Activated CD4-positive, alpha-beta T cell treated with anti-CD3 and anti-CD28 coated beads for 24 hours (primary cell): ENCODE results near the gene CEACAM4.
"Not testable (repeated sequence)": the region's sequence is repeated elsewhere in the genome, so short reads cannot be mapped to it uniquely, and the experiment has no call there.

Experiments used
- DNase-seq, 2 donors: peaks; one replicate each; pipeline ENCODE4 v3.0.0-alpha.2; 2020; ENCODE audit warnings: low read depth in 2 of 2

Gene CEACAM4

DNA sequence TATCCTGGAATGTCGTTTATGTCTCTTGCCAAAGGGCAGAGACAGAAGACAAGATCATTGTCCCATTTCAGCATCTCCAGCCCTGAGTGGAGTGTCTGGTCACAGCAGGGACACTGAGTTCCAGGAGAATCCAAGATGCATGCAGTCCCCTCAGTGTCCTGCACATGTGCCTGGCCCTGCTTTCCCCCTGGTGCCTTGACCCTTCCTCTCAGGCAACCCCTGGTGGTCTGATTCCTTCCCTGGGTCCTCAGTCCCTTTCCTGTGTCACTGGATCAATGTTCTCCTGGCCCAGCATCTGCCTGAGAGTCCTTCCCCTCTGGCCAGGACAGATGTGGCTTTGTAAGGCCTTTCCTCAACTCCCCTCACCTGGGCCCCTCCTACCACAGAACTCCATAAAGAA is 41.9 kb downstream of the CEACAM4 start:
- DNase-seq = no peak

- no peak for DNase-seq
These were observed 42.5 kb downstream of the CEACAM4 start for GRCh38 chr19:41584260-41584810.

DNA sequence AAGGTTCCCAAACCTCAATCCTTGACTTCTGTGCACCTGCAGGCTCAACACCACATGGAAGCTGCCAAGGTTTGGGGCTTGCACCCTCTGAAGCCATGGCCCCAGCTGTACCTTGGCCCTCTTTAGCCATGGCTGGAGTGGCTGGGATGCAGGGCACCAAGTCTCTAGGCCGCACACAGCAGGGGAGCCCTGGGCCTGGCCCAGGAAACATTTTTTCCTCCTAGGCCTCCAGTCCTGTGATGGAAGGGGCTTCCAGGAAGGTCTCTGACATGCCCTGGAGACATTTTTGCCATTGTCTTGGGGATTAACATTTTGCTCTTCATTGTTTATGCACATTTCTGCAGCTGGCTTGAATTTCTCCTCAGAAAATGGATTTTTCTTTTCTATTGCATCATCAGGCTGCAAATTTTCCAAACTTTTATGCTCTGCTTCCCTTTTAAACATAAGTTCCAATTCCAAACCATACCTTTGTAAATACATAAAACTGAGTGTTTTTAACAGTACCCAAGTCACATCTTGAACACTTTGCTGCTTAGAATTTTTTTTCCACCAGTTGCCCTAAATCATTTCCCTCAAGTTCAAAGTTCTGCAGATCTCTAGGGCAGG is 44.2 kb downstream of the CEACAM4 start:
- not testable (repeated sequence) for DNase-seq

DNA sequence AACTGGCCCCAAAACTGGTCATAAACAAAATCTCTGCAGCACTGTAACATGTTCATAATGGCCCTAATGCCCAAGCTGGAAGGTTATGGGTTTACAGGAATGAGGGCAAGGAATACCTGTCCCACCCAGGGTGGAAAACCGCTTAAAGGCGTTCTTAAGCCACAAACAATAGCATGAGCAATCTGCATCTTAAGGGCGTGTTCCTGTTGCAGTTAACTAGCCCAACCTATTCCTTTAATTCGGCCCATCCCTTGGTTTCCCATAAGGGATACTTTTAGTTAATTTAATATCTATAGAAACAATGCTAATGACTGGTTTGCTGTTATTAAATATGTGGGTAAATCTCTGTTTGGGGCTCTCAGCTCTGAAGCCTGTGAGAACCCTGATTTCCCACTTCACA is 45.8 kb downstream of the CEACAM4 start:
- not testable (repeated sequence) for DNase-seq

GRCh38 chr19:41578886-41579285 is 48.0 kb downstream of the CEACAM4 start:
- no peak for DNase-seq

DNA sequence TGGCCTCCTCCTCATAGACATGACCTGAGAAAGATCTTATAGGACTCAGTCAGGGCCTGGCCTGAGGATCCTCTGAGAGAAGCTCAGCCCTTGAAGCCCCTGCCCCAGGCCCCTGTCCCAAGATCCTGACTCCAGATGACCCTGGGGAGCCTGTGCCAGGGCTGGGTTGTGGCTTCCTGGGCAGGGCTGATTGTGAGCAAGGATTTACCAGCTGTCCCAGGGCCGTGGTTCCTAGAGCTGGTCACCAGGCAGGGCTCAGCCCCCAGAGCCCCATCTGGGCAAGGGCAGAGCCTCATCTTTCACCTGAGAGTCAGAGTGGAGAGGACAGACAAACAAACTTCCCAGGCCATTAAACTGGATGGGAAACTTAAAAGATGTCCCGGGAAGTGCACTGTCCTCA is 49.0 kb downstream of the CEACAM4 start:
- no peak for DNase-seq

DNA sequence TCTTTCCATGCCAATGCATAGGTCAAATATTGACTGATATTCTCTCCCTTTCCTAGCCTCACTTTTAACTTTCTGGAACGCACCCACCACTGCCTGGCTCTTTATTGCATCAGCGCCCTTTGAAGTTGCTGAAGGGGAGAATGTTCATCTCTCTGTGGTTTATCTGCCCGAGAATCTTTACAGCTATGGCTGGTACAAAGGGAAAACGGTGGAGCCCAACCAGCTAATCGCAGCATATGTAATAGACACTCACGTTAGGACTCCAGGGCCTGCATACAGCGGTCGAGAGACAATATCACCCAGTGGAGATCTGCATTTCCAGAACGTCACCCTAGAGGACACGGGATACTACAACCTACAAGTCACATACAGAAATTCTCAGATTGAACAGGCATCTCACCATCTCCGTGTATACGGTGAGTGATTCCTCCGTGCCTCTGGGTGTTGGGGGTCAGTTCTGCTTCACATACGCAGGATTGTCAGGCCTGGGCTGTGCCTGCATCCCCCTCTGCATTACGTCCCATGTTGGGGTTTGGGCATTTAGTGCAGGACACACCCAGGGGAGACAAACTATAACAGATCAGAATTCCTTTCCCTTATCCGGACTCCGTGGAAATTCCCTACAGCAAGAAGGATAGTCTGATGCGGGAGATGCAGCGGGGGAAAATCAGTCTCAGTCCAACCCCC is 49.6 kb downstream of the CEACAM4 start:
- no peak for DNase-seq

DNA sequence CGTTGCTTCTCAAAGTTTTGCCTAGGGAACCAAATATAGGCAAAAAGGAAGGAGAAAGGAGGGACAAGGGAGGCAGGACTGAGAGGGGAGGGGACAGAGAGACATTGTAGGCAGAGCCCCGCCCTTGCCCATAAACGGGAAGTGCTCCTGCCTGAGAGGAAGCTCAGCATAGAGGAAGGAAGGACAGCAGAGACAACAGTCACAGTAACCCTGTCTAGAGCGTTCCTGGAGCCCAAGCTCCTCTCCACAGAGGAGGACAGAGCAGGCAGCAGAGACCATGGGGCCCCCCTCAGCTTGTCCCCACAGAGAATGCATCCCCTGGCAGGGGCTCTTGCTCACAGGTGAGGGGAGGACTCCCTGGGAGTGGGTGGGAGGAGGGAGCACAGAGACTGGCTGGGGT is 50.9 kb downstream of the CEACAM4 start, which contains the start of gene CEACAM21:
TSS of gene CEACAM21 (plus strand) at position 169 of the 400 bp plus-strand sequence. CDS start at position 278, 109 bp downstream.
- DNase-seq = peak in 1 of 2 donors; percentile 36

- peak; percentile 83 for DNase-seq
These were observed 56.2 kb downstream of the CEACAM4 start for GRCh38 chr19:41570639-41571112.

GRCh38 chr19:41570179-41570578 is 56.7 kb downstream of the CEACAM4 start:
- DNase-seq = no peak

- no peak for DNase-seq
These were observed 57.3 kb downstream of the CEACAM4 start for GRCh38 chr19:41569481-41570150.
